Astrocyte of the hippocampus (primary cell): ENCODE measurements around the gene PIP4K2C.
"Not testable (repeated sequence)": the region's sequence is repeated elsewhere in the genome, so short reads cannot be mapped to it uniquely, and the experiment has no call there.

Experiments
- DNase-seq: peaks from one replicate; pipeline ENCODE4 v3.0.0; 2011; ENCODE audit warnings: low read depth, low spot score

Gene PIP4K2C

DNA sequence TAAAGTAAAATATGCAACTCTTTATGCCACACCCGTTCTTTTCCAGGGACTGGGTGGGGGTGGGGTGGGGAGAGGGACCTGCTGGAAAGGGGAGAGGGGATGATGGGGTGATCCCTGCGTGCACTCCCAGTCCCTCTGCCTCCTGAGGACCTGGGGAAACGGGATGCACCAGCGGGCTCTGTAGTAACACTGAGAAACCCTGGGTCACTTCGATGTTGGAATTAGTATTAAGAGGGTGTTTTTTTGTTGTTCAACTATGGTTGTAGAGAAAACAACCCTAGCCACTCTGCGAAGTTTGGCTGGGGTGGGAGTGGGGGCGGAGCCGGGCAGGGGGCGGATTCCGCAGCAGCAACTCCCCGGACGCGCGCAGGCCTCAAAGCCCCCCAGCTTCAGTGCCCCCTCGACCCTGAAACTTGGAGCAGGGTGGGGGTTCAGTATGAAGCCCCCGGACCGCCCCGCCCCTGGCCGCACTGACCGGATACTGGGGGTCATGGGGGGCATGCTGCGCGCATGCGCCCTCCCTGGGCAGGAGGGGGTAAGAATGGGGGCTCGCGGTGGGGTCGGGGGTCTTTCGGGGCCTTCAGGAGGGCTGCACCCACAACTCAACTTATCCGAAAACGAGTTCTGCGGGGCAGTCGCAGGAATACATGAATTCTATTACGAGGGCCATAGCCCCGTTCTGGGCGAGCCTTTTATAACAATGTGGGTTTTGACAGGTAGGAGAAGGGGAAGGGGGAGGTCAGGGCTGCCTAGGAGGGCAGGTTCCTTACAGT, 19.0 kb downstream of the PIP4K2C start:
- no peak for DNase-seq

DNA sequence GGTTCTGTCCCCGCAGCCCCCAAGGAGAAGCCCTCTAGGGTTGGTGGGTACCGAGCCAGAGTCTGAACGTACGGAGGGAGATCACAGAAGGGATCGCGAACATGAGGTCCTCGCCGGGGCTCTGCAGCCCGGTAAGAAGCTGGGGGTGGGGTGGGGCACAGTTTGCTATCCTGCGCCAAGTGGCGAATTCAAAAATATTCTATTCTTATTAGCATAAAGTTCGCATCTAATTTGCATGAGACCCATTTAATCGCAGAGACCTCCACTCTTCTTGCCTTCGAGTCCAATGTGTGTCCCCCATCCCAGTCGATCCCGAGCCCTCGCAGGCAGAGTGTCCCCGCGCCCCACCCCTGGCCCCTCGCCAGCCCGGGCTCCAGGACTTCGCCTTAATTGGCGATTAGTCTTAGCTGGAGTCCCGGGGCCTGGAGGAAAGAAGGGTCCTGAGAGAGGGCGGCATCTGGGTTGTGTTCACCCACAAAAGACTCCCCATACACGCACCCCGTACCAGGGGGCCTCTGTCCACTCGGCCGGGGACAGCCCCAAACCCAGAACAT, 19.6 kb downstream of the PIP4K2C start:
- peak; percentile 30 for DNase-seq

DNA sequence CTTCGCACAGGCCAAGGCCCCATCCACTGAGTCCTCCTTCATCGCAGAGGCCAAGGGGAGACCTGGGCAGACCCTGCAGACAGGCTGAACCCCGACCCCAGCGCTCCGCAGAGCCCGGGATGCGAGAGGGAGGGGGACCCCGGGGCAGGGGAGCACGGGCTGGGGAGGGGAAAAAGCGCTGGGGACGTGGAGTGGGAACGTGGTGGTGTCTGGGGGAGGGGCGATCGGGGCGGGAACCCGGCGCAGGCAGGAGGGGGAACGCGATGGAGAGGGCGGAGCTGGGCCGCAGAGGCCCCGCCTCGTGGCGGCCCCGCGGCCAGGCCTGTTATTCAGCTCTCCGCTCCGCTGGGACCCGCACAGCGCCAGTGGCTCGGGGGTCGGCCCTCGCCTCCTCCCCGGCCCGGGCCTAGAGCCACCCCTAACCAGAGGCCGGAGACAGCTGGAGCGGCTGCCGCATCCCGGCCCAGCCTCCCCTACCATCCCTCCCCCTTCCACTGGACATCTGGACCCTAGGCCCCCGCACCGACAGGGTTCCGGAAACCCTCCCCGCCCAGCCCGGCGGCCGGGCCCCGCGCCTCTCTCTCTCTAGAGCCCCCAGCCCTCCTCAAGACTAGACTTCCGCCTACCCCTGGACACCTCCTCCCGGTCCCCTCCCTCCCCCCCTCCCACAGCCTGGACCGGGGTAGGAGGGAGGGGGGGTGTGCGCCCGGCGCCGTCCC, 20.3 kb downstream of the PIP4K2C start, which contains the start of gene ARHGEF25:
ARHGEF25 (plus strand) TSS at position 328 of the 719 bp plus-strand sequence. CDS start 460 bp downstream, outside the sequence.
- DNase-seq: peak; percentile 83

DNA sequence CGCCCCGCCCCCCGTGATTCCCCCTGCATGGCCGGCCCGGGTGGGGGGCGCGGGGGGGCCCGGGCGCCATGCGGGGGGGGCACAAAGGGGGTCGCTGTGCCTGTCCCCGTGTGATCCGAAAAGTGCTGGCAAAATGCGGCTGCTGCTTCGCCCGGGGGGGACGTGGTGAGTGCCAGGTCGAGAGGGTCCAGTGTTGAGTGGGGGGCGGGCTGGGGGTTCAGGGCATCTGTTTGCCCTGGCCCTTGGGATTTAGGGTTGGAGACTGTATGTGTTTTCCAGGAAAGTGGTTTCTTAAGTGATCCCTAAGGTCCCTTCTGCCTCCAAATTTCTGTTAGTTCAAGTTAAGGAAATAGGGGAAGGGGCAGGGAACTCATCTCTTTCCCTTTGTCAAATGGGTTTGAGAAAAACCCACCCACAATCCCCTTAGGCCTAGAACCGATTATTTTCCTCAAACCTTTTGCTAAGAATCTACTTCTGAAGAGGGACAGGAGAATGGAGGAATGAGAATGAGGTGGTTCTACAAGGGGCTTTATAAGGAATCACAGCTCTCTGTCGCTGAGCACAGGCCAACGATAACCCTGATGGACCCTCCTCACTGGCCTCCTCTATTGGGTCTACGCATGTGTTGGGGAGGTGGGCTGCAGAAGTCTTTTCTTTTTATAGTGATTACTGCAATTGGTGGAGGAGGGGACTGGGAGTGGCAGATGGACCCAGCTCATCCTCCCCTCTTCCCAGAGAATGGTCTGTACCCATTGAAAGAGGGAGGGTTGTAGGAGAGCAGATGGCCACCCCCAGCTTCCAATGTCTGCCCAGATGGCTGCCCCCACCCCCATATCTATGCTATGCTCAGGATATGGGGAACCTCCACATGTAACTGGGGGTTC, 21.1 kb downstream of the PIP4K2C start:
- DNase-seq: no peak

DNA sequence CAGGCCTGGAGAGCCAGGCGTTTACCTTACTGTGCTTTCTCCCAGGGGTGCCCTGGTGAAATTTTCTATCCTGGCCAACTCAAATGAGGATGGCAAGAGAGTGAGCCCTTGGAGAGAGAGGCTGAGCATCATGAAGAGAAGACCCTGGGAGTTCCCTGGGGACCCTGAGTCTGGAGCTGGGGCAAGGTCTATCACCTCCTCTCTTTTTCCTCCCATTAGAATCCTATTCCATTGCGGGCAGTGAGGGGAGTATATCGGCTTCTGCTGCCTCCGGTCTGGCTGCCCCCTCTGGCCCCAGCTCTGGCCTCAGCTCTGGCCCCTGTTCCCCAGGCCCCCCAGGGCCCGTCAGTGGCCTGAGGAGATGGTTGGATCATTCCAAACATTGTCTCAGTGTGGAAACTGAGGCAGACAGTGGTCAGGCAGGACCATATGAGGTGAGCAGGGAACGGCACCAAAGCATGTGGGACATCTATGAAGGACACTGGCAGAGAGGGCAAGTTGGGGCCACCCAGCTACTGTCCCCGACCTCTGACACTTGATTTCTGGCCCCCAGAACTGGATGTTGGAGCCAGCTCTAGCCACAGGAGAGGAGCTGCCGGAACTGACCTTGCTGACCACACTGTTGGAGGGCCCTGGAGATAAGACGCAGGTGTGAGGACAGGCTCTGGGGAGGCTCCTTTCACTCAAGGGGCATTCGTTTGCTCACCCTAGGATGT, 21.9 kb downstream of the PIP4K2C start:
- no peak for DNase-seq

DNA sequence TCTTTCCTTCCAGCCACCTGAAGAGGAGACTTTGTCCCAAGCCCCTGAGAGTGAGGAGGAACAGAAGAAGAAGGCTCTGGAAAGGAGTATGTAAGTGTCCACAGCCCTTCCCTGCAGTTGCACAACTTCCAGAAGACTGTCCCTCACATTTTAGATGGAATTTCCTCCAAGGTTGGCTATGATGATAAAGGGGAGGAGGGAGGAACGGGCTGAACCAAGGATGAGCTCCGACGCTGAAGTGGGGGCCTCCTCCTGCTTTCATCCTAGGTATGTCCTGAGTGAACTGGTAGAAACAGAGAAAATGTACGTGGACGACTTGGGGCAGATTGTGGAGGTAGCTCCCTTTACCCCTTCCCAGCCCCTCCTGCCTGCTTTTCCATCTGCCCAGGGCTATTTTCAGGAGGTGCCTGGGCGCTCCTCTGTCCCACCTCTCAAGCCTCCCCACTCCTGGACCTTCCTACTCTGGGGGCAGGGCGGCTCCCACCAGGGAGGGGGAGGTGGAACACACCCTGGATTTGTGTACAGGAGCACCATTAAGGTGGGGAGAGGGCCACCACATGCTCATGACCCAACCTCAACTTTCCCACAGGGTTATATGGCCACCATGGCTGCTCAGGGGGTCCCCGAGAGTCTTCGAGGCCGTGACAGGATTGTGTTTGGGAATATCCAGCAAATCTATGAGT, 22.6 kb downstream of the PIP4K2C start:
- no peak for DNase-seq

DNA sequence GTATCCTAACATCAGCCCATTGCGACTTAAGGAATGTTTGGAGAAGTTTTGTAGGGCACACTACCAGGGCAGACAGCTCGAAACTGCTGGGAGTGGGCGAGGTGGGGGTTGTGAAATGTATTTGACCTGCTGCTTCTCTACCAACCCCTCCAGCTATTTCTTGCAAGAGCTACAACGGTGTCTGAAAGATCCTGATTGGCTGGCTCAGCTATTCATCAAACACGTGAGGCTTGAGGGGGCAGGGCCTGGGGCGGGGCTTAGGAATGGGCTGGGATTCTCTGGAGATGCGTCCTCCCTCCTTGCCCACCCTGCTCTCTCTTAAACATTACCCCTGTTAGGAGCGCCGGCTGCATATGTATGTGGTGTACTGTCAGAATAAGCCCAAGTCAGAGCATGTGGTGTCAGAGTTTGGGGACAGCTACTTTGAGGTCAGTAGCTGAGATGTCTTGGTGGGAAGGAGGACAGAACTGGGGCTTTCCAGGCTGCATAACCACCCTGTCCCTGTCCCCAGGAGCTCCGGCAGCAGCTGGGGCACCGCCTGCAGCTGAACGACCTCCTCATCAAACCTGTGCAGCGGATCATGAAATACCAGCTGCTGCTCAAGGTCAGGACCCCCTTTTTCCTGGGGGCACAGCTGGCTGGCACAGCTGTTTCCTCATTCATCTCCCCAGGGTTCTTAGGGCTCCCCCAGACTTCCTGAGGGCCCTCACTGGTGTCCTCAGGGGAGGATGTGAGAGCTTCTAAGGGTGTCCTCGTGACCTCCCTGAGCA, 23.4 kb downstream of the PIP4K2C start:
- no peak for DNase-seq

DNA sequence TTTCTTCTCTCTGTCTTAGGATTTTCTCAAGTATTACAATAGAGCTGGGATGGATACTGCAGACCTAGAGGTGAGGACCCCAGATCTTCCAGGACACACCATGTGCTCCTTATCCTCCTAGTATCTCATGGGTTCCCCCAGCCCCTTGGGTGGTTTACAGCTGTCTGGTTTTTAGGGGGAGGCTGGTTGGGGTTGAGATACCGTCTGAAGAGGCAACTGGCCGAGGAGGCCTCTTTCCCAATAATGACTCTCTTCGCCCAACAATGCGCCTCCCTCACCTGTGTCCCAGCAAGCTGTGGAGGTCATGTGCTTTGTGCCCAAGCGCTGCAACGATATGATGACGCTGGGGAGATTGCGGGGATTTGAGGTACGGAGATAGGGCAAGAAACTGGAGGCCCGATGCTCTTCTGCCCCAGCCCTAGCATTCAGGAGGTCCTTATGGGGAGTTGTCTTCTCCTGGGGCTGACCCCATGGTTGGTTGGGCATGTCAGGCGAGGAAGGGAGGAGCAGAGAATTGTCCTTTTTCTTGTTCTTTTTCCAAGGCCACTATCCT, 24.0 kb downstream of the PIP4K2C start:
- no peak for DNase-seq

DNA sequence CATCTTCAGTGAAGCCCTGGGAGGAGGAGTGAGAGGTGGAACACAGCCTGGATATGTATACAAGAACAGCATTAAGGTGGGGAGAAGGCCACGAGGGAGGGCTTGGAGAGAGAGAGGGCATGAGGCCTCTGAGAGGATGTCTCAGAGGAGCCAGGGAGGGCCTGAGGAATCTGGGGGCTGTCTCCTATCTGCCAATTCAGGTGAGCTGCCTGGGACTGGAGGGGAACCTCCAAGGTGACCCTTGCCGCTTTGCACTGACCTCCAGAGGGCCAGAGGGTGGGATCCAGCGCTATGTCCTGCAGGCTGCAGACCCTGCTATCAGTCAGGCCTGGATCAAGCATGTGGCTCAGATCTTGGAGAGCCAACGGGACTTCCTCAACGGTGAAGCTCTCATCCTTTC, 24.6 kb downstream of the PIP4K2C start:
- no peak for DNase-seq

DNA sequence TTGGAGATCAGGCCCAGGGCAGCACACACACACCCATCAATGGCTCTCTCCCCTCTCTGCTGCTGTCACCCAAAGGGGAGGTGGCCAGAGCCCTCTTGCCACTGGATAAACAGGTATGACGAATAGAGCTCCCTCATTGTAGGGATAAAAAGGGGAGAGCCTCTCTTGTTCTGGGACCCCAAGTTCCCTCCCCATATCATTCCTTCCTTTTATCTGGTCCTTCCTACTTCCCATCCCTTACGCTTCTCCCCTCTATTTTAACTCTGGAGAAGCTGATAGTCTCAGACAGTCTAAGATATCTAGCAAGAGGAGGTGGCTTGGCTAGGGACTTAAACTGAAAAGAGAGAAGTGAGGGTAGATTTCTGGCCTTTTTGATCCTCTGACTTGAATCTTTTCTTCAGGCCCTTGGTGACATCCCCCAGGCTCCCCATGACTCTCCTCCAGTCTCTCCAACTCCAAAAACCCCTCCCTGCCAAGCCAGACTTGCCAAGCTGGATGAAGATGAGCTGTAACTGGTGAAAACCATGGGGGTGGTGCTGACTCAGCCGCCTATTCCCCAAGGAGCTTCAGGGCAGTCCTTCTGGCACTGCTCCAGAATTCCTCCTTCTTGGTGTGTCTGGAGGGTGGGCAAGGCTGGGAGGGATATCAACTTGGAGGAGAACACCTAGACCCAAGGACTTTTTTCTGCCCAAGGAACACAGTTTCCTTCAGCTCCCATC, 25.6 kb downstream of the PIP4K2C start:
- no peak for DNase-seq

DNA sequence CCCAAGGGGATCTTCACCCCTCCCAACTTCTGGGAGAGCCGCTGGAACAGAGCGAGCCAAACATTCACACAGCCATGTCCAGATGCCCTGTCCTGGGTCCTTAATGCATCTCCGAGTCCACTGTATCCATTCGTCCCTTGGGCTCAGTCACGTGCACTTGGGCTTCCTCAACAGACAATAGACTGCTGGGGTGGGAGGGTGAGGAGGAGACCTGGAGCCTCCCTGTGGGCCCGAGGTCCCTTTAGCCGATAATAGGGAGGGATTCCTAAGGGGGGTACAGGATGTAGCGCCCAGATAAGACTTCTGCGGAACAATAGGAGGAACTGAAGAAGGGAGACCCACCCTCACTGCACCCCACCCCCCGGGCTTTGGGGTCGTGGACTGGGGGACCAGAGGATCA, 26.9 kb downstream of the PIP4K2C start:
- DNase-seq: no peak

DNA sequence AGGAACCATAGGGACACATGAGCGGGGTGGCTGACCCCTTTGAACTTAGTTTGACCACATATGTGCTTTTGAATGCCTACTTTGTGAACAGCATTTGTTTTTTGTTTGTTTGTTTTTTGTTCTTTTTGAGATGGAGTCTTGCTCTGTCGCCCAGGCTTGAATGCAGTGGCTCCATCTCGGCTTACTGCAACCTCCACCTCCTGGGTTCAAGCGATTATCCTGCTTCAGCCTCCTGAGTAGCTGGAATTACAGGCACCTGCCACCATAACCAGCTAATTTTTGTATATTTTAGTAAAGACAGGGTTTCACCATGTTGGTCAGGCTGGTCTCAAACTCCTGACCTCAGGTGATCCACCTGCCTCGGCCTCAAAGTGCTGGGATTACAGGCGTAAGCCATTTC, 27.4 kb downstream of the PIP4K2C start:
- DNase-seq: not testable (repeated sequence)

DNA sequence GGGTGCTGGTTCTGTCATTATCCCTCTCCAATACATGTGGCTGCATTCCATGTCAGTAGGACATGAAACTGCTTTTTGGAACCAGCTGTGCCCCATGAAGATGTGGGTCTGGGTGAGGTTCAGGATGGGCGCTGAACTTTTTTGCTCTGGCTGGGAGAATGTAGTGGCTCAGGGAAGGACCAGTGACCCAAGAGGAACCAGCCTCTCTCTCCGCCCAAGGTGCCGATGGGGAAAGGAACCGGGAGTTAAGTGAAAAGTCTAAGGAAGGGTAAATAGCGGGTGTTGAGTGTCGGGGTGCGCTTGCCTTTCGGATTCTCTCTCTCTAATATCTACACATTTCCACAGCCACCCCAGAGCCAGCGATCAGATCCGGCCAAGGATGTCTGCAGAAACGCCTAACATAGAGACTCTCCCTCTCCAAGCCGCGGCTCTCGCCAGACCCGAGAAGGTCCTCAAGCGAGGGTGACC, 28.0 kb downstream of the PIP4K2C start:
- no peak for DNase-seq

DNA sequence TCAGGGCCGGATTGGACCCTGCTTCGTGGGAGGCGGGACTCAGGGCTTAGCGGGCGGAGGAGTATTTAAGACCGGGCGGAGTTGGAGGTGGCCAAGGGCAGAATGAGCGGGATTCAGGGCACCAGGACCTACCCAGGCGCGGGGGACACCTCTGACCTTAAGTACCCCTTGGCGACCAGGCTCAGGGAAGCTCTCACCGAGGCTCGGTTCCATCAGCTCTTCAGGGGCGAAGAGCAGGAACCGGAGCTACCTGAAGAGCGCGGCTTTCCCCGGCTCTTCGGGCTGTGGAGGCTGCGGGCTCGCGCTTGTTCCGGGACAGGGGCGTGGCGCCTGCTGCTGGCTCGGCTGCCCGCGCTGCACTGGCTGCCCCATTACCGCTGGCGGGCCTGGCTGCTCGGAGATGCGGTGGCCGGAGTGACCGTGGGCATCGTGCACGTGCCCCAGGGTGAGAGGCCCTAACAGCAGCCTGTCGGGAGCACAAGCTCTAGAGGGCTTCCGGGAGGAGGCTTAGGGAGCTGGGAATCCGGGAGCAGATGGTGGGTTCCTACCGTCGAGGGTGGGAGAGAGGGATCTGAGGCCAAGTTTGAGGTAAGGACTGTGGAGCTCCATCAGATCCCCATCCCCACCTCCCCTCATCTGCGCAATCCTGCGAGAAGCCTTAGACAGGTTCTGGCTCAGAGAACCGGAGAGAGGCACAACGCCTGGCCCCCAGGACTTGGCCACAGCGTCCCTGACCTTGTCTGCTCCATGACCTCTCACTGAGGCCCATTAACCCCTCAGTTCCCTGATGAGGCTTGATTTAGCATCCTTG, 28.6 kb downstream of the PIP4K2C start:
- peak; percentile 33 for DNase-seq

DNA sequence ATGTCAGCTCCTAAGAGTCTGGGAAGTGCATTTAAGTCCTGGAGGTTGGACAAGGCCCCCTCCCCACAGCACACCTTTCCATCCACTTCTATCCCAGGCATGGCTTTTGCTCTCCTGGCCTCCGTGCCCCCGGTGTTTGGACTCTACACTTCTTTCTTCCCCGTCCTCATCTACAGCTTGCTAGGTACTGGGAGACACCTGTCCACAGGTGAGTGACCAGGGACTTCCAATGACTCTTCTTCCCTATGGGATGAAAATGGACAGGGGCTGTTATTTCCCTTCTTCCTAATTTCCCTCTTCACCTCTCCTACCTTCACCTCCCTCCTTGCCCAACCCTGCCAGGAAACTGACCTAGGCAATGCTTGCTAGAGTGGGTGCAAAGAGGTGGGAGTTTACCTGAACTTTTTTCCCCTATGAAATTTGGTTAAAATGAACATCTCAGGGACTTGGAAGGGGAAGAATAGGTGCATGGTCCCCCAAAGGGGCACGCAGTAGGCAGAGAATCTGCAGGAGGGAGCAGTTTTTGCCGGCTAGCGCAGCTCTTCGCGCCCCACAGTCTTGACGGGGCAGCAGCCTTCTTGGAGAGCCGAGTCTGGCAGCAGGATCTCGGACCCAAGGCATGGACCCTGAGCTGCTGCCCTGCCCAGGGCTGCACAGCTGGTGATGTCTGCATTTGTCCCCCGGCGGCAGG, 29.4 kb downstream of the PIP4K2C start:
- no peak for DNase-seq

DNA sequence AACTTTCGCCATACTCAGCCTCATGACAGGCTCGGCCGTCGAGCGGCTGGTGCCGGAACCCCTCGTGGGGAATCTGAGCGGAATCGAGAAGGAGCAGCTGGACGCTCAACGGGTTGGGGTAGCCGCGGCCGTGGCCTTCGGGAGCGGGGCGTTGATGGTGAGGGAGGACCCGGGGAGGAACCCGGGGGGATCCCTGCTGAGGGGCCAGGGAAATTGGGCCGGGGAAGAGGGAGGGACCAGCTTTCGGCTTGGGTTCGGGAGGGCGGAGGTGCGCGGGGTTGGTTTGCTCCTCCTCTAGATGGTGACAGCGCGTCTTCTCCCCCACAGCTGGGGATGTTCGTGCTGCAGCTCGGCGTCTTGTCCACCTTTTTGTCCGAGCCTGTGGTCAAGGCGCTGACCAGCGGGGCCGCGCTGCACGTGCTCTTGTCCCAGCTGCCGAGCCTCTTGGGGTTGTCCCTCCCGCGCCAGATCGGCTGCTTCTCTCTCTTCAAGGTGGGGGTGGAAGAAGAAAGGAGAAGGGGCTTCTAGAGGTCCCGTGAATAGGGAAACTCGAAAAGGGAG, 30.0 kb downstream of the PIP4K2C start:
- DNase-seq: peak; percentile 31
